Esophagus muscularis mucosa (tissue), 4 donors: ENCODE data around the gene TMED4. TPM values are rescaled to one million over a fixed set of nuclear protein-coding genes. Genes with fewer than 3 reads are reported as not detected.

Experiments
- DNase-seq: peaks from one replicate; pipeline ENCODE4 v3.0.0-alpha.2; 2017; ENCODE audit errors: extremely low spot score
- H3K27ac ChIP-seq, 4 donors: fragments of 200-600 bp; sonication (generic); replicated peaks in 1 of 4; 1 replicate in 3 of 4; 2 replicates in 1 of 4; pipeline ENCODE4 v1.5.1; 2016 to 2019; ENCODE audit warnings: mild to moderate bottlenecking in 1 of 4
- H3K27me3 ChIP-seq, 4 donors: fragments of 200-600 bp; sonication (generic); one replicate each; pipeline versions ENCODE4 v1.5.1 to v1.6.0; 2016 to 2019
- H3K36me3 ChIP-seq, 4 donors: fragments of 200-600 bp; sonication (generic); one replicate each; pipeline ENCODE4 v1.5.1; 2016 to 2019
- H3K4me1 ChIP-seq, 4 donors: fragments of 200-600 bp; sonication (generic); one replicate each; pipeline ENCODE4 v1.5.1; 2016 to 2019
- H3K4me3 ChIP-seq, 4 donors: fragments of 200-600 bp; sonication (generic); 1 replicate in 2 of 4; 2 replicates in 2 of 4; pipeline ENCODE4 v1.5.1; 2016 to 2019; ENCODE audit warnings: mild to moderate bottlenecking in 4 of 4, moderate library complexity in 1 of 4
- H3K9me3 ChIP-seq, 4 donors: fragments of 200-600 bp; sonication (generic); 1 replicate in 3 of 4; 2 replicates in 1 of 4; pipeline ENCODE4 v1.5.1; 2016 to 2019
- CTCF ChIP-seq, 3 experiments: fragments of 200-600 bp in 2 of 3; fragments of 450-650 bp in 1 of 3; sonication (generic) in 2 of 3; IDR thresholded peaks; one replicate each; pipeline ENCODE4 v1.5.1; 2017 to 2019; ENCODE audit warnings: antibody characterized with exemption in 3 of 3, mild to moderate bottlenecking in 2 of 3, moderate library complexity in 1 of 3
- EP300 ChIP-seq: sonication (generic); formaldehyde crosslinking; IDR thresholded peaks from one replicate; pipeline ENCODE4 v1.6.1; 2017; ENCODE audit warnings: antibody characterized with exemption
- POLR2A ChIP-seq: fragments of 450-650 bp; IDR thresholded peaks from one replicate; pipeline ENCODE4 v1.6.1; 2017; ENCODE audit warnings: antibody characterized with exemption, moderate library complexity, mild to moderate bottlenecking, low read depth
- POLR2AphosphoS5 ChIP-seq, 2 donors: sonication (generic); formaldehyde crosslinking; IDR thresholded peaks; one replicate each; pipeline ENCODE4 v1.6.1; 2017; ENCODE audit warnings: antibody characterized with exemption in 2 of 2
- WGBS: methylation state at CpG from one replicate; pipeline ENCODE4 v1.1.5; 2018; 5-methylcytosine and 5-hydroxymethylcytosine counted together
- intact Hi-C: fragments of 100-400 bp; cut with DNase I; formaldehyde crosslinking; loops from one replicate; pipeline ENCODE4 v1.15.1; 2023
- total RNA-seq, 4 donors: library from RNA; depleted of rRNA; stranded (reverse); fragments of >200 nt; gene quantifications; one replicate each; pipeline versions ENCODE4 v1.1.0 to v1.2.1, GENCODE V29; 2016

The TMED4 gene
- total RNA-seq, 4 donors from 2014 or later, result 82.3 to 154 (median 116) TPM

GRCh38 chr7:44583146-44583865, 1.3 kb upstream of the TMED4 start:
- DNase-seq, result no peak
- Histone ChIP-seq H3K4me3 (peak overlapping the region; percentile 82 to 97 (median 84)), H3K36me3 (peaks cover 12 to 28% (median 23%) of the 10 kb centered on the region in 4 donors), H3K4me1 (peaks cover 16 to 37% (median 29%) of the 10 kb centered on the region in 4 donors), H3K27ac (peak overlapping the region; percentile 94 to 98 (median 96)), H3K27me3 (no peaks in the 10 kb centered on the region), H3K9me3 (no peaks in the 10 kb centered on the region)
- intact Hi-C loops, result loop anchor here (10.0 kb wide), 1 partner anchor 401 kb away; no protein-coding TSS in a partner anchor
- WGBS, result 90% methylated on average over 13 of the region's 13 CpGs
- no peak for TF ChIP-seq POLR2A
- TF ChIP-seq CTCF (IDR thresholded peaks at IDR 0.05), result no peak
- no peak for TF ChIP-seq POLR2AphosphoS5 (IDR thresholded peaks at IDR 0.05)
- no peak for TF ChIP-seq EP300

- DNase-seq, result no peak
- H3K9me3 ChIP-seq, result no peaks in the 10 kb centered on the region
- intact Hi-C loops, result loop anchor here (10.0 kb wide), 1 partner anchor 404 kb away; no protein-coding TSS in a partner anchor
- WGBS, result 21% methylated on average over 25 of the region's 30 CpGs
- H3K4me1 ChIP-seq, result peaks cover 16 to 32% (median 28%) of the 10 kb centered on the region in 4 donors
- peak overlapping the region; percentile 94 to 98 (median 96) for H3K27ac ChIP-seq
- peak overlapping the region; percentile 82 to 97 (median 84) for H3K4me3 ChIP-seq
- peaks cover 17 to 48% (median 33%) of the 10 kb centered on the region in 4 donors for H3K36me3 ChIP-seq
- TF ChIP-seq POLR2A, result no peak
- no peak for TF ChIP-seq POLR2AphosphoS5 (IDR thresholded peaks at IDR 0.05)
- no peak for TF ChIP-seq EP300
- TF ChIP-seq CTCF (IDR thresholded peaks at IDR 0.05), result no peak
- H3K27me3 ChIP-seq, result no peaks in the 10 kb centered on the region
Measured at GRCh38 chr7:44580945-44581878, 819 bp downstream of the TMED4 start.

DNA sequence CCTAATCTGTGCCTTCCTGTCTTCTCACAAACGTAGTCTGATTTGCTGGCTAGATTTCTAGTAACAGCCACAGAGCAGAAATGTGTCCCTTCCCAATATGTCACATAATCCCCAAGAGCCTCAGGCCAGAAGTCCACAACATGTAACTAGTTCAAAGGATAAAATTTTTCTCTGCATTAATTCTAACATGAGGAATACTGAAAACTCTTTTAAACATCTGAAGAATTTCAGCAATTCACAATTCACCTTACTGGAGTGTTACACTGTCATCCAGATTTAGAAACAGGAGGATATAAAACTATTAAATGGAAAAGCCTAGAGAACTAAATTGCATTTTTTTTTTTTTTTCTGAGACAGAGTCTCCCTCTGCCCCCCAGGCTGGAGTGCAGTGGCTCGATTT, 5.8 kb downstream of the TMED4 start:
- Histone ChIP-seq H3K4me3 (no peak overlapping the region), H3K27me3 (no peaks in the 10 kb centered on the region), H3K9me3 (no peaks in the 10 kb centered on the region), H3K36me3 (peaks cover 27 to 73% (median 58%) of the 10 kb centered on the region in 4 donors), H3K27ac (no peak overlapping the region), H3K4me1 (peaks cover 31 to 56% (median 42%) of the 10 kb centered on the region in 4 donors)
- TF ChIP-seq CTCF (IDR thresholded peaks at IDR 0.05) (no peak), POLR2A (no peak), POLR2AphosphoS5 (IDR thresholded peaks at IDR 0.05) (no peak), EP300 (no peak)
- WGBS, result 83% methylated on average over 2 of the region's 2 CpGs
- no peak for DNase-seq
- intact Hi-C loops, result no loop called here

DNA sequence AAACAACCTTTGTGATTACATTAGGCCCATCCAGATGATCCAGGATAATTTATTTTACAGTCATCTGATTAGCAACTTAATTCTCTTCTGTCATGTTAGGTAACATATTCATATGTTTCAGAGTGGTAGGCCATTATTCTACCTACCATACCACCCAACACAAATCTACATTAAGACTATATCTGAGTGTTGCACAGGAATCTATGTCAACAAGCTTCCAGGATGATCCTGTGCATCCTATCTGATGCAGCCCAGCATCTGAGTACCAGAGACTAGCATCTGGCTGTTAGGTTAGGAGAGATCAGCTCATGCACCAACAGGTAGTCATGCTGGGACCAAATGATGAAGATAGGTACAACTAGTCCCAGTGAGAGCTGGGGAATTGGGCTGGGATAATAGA, 7.0 kb downstream of the TMED4 start:
- peaks cover 20 to 44% (median 30%) of the 10 kb centered on the region in 4 donors for H3K4me1 ChIP-seq
- intact Hi-C loops, result no loop called here
- peaks cover 38 to 76% (median 62%) of the 10 kb centered on the region in 4 donors for H3K36me3 ChIP-seq

More for the DNA sequence above, 7.0 kb downstream of the TMED4 start:
- Histone ChIP-seq H3K9me3 (no peaks in the 10 kb centered on the region), H3K27me3 (no peaks in the 10 kb centered on the region), H3K4me3 (no peak overlapping the region), H3K27ac (peak overlapping the region in 2 of 4 donors; percentile 87 to 93)
- no peak for DNase-seq
- TF ChIP-seq EP300, result no peak
- no peak for TF ChIP-seq POLR2AphosphoS5 (IDR thresholded peaks at IDR 0.05)
- TF ChIP-seq POLR2A, result no peak
- TF ChIP-seq CTCF (IDR thresholded peaks at IDR 0.05), result no peak
